CD14-positive monocyte (primary cell): ENCODE results near the gene WWOX. TPM values are rescaled to one million over a fixed set of nuclear protein-coding genes. Genes with fewer than 3 reads are reported as not detected.

ENCODE experiments used
- DNase-seq, 3 donors: peaks; one replicate each; pipeline ENCODE4 v3.0.0-alpha.2; 2011 to 2022
- H2AFZ ChIP-seq: 2 replicates; pipeline ENCODE4 v1.6.0; 2012; ENCODE audit warnings: mild to moderate bottlenecking, low read depth, low read length, inconsistent platforms; ENCODE audit not compliant: insufficient read depth, poor library complexity, severe bottlenecking
- H3K27ac ChIP-seq, 2 donors: 1 replicate in 1 of 2; 2 replicates in 1 of 2; pipeline ENCODE4 v1.5.1; 2012 to 2013; ENCODE audit warnings: low read length in 2 of 2, control low read depth in 1 of 2, inconsistent platforms in 1 of 2, low read depth in 1 of 2, mild to moderate bottlenecking in 1 of 2
- H3K27me3 ChIP-seq, 2 donors: one replicate each; pipeline versions ENCODE4 v1.6.0 to v1.6.1; 2011 to 2013; ENCODE audit warnings: low read length in 2 of 2; ENCODE audit not compliant: control insufficient read depth in 2 of 2, insufficient read depth in 2 of 2
- H3K36me3 ChIP-seq, 2 donors: replicated peaks in 1 of 2; 1 replicate in 1 of 2; 2 replicates in 1 of 2; pipeline versions ENCODE4 v1.5.1 to v1.6.1; 2012 to 2013; ENCODE audit warnings: low read length in 2 of 2, control low read depth in 1 of 2, inconsistent platforms in 1 of 2, mild to moderate bottlenecking in 1 of 2; ENCODE audit not compliant: insufficient read depth in 2 of 2, control insufficient read depth in 1 of 2
- H3K4me1 ChIP-seq, 2 donors: 1 replicate in 1 of 2; 2 replicates in 1 of 2; pipeline versions ENCODE4 v1.5.1 to v1.6.1; 2012 to 2013; ENCODE audit warnings: low read length in 2 of 2, control low read depth in 1 of 2, inconsistent platforms in 1 of 2, mild to moderate bottlenecking in 1 of 2, moderate library complexity in 1 of 2; ENCODE audit not compliant: insufficient read depth in 2 of 2, control insufficient read depth in 1 of 2
- H3K4me2 ChIP-seq: replicated peaks from 2 replicates; pipeline ENCODE3; 2012; ENCODE audit warnings: low read length, moderate library complexity, mild to moderate bottlenecking; ENCODE audit not compliant: poor library complexity, severe bottlenecking; ENCODE audit errors: extremely low read depth
- H3K4me3 ChIP-seq, 3 experiments: fragments of 200-600 bp in 1 of 3; sonication (generic) in 1 of 3; replicated peaks in 1 of 3; 1 replicate in 2 of 3; 2 replicates in 1 of 3; pipeline ENCODE4 v1.5.1; 2011 to 2013; ENCODE audit warnings: low read length in 3 of 3, mild to moderate bottlenecking in 3 of 3, control low read depth in 2 of 3, low read depth in 2 of 3, inconsistent platforms in 1 of 3, moderate library complexity in 1 of 3
- H3K79me2 ChIP-seq: 2 replicates; pipeline ENCODE4 v1.6.0; 2012; ENCODE audit warnings: mild to moderate bottlenecking, control low read depth, inconsistent platforms, low read length, moderate library complexity; ENCODE audit not compliant: insufficient read depth
- H3K9ac ChIP-seq: 2 replicates; pipeline ENCODE4 v1.6.0; 2017; ENCODE audit warnings: low read length, mild to moderate bottlenecking; ENCODE audit not compliant: insufficient read depth, poor library complexity, severe bottlenecking
- H3K9me3 ChIP-seq, 2 donors: replicated peaks in 1 of 2; 1 replicate in 1 of 2; 2 replicates in 1 of 2; pipeline versions ENCODE4 v1.5.1 to v1.6.1; 2012 to 2013; ENCODE audit warnings: low read length in 2 of 2, control low read depth in 1 of 2; ENCODE audit not compliant: control insufficient read depth in 1 of 2, insufficient read depth in 1 of 2
- H4K20me1 ChIP-seq: 2 replicates; pipeline ENCODE4 v1.6.0; 2012; ENCODE audit warnings: mild to moderate bottlenecking, low read length, control low read depth, moderate library complexity; ENCODE audit not compliant: insufficient read depth
- H3K27ac Mint-ChIP-seq, 7 donors: one replicate each; pipeline ENCODE4 v1.8.0; 2020; ENCODE audit warnings: mild to moderate bottlenecking in 7 of 7, mixed read lengths in 7 of 7, moderate library complexity in 6 of 7, inconsistent platforms in 2 of 7
- H3K27me3 Mint-ChIP-seq, 3 donors: one replicate each; pipeline ENCODE4 v1.8.0; 2021 to 2022; ENCODE audit warnings: low read depth in 3 of 3, mild to moderate bottlenecking in 3 of 3, mixed read lengths in 3 of 3, moderate library complexity in 3 of 3, inconsistent platforms in 1 of 3
- H3K36me3 Mint-ChIP-seq, 2 donors: one replicate each; pipeline ENCODE4 v1.8.0; 2020; ENCODE audit warnings: mixed read lengths in 2 of 2, inconsistent platforms in 1 of 2, mild to moderate bottlenecking in 1 of 2
- H3K4me1 Mint-ChIP-seq: one replicate; pipeline ENCODE4 v1.8.0; 2020; ENCODE audit warnings: mild to moderate bottlenecking, mixed read lengths
- H3K4me3 Mint-ChIP-seq, 2 donors: one replicate each; pipeline ENCODE4 v1.8.0; 2020; ENCODE audit warnings: mild to moderate bottlenecking in 2 of 2, mixed read lengths in 2 of 2, moderate library complexity in 1 of 2
- H3K9me3 Mint-ChIP-seq, 7 donors: one replicate each; pipeline ENCODE4 v1.8.0; 2020 to 2022; ENCODE audit warnings: mixed read lengths in 7 of 7, mild to moderate bottlenecking in 6 of 7, moderate library complexity in 6 of 7, inconsistent platforms in 2 of 7
- CTCF ChIP-seq: fragments of 200-600 bp; IDR thresholded peaks from one replicate; pipeline ENCODE4 v1.8.0; 2022; ENCODE audit warnings: antibody characterized with exemption, mild to moderate bottlenecking
- WGBS: methylation state at CpG from one replicate; pipeline ENCODE4 v1.1.5; 2013; ENCODE audit warnings: missing lambda C conversion rate; ENCODE audit not compliant: insufficient coverage; 5-methylcytosine and 5-hydroxymethylcytosine counted together
- intact Hi-C, 2 donors: fragments of 100-400 bp; cut with micrococcal nuclease; formaldehyde crosslinking; loops; one replicate each; pipeline versions ENCODE4 v1.15.0 to v1.15.1; 2023
- polyA plus RNA-seq, 3 donors: library from polyadenylated mRNA; depleted of rRNA in 1 of 3; unstranded in 2 of 3; stranded (reverse) in 1 of 3; fragments of 300-500 nt in 2 of 3; fragments of >200 nt in 1 of 3; fragmentation: Illumina TruSeq in 2 of 3; gene quantifications; 1 replicate in 2 of 3; 2 replicates in 1 of 3; pipeline ENCODE4 v1.2.3, GENCODE V29; 2012 to 2021

The WWOX gene
- polyA plus RNA-seq, 3 donors = 4.0 to 7.0 (median 6.3) TPM

- H3K27ac Mint-ChIP-seq = no peak overlapping the region
- H4K20me1 ChIP-seq = no peaks in the 10 kb centered on the region
- H3K27me3 Mint-ChIP-seq = peaks cover 0 to 2% (median 2%) of the 10 kb centered on the region in 3 donors
- no peaks in the 10 kb centered on the region for H3K79me2 ChIP-seq
- no peak for DNase-seq
- 100% methylated on average over 2 of the region's 5 CpGs for WGBS
- TF ChIP-seq CTCF = no peak
- H3K9ac ChIP-seq = no peak overlapping the region
- H2AFZ ChIP-seq = no peak overlapping the region
- no peaks in the 10 kb centered on the region for H3K27me3 ChIP-seq
- H3K27ac ChIP-seq = no peak overlapping the region
- no peaks in the 10 kb centered on the region for H3K9me3 ChIP-seq
- H3K9me3 Mint-ChIP-seq = no peaks in the 10 kb centered on the region
- intact Hi-C loops = no loop called here
- H3K36me3 ChIP-seq = no peaks in the 10 kb centered on the region
- no peaks in the 10 kb centered on the region for H3K4me1 Mint-ChIP-seq
- H3K4me1 ChIP-seq = no peaks in the 10 kb centered on the region
- H3K4me3 ChIP-seq = no peak overlapping the region
- no peaks in the 10 kb centered on the region for H3K36me3 Mint-ChIP-seq
- H3K4me3 Mint-ChIP-seq = no peak overlapping the region
- H3K4me2 ChIP-seq = no peak overlapping the region
These were observed 153.3 kb downstream of the WWOX start for GRCh38 chr16:78252757-78253156.

- H3K27me3 ChIP-seq = no peaks in the 10 kb centered on the region
- H3K36me3 Mint-ChIP-seq = no peaks in the 10 kb centered on the region
- no peaks in the 10 kb centered on the region for H3K36me3 ChIP-seq
- no peak overlapping the region for H3K4me3 ChIP-seq
- no peaks in the 10 kb centered on the region for H3K4me1 ChIP-seq
- H3K27ac ChIP-seq = no peak overlapping the region
- no peaks in the 10 kb centered on the region for H3K9me3 ChIP-seq
- no peak for DNase-seq
- no peaks in the 10 kb centered on the region for H3K79me2 ChIP-seq
- H3K4me2 ChIP-seq = no peak overlapping the region
- WGBS = 100% methylated on average over 1 of the region's 1 CpG
- no peak overlapping the region for H3K4me3 Mint-ChIP-seq
- H4K20me1 ChIP-seq = no peaks in the 10 kb centered on the region
- H3K27ac Mint-ChIP-seq = no peak overlapping the region
- no peaks in the 10 kb centered on the region for H3K4me1 Mint-ChIP-seq
- H3K9me3 Mint-ChIP-seq = no peaks in the 10 kb centered on the region
- no peak overlapping the region for H3K9ac ChIP-seq
- no peak overlapping the region for H2AFZ ChIP-seq
- H3K27me3 Mint-ChIP-seq = peaks cover 0 to 2% (median 0%) of the 10 kb centered on the region in 3 donors
- TF ChIP-seq CTCF = no peak
- intact Hi-C loops = no loop called here
These were observed 155.4 kb downstream of the WWOX start for GRCh38 chr16:78254841-78255240.
